PC-3 (cell line): ENCODE measurements around the gene PLCL2.

ENCODE experiments used
- CTCF ChIP-seq: fragments of 300-600 bp; sonication (generic); conservative IDR thresholded peaks from 2 replicates; pipeline ENCODE4 v1.5.1; 2017; ENCODE audit warnings: antibody characterized with exemption, low read depth, mild to moderate bottlenecking, low read length
- EZH2phosphoT487 ChIP-seq: fragments of 300-600 bp; sonication (generic); IDR thresholded peaks from 2 replicates; pipeline ENCODE4 v1.6.1; 2018; ENCODE audit warnings: mild to moderate bottlenecking, antibody characterized with exemption, low read length, borderline replicate concordance

GRCh38 chr3:16849795-16850194 is 35.0 kb upstream of the PLCL2 start:
- no peak for TF ChIP-seq CTCF
- no peak for TF ChIP-seq EZH2phosphoT487
